H9 (cell line): ENCODE data around the gene FMN1. TPM values are rescaled to one million over a fixed set of nuclear protein-coding genes. Genes with fewer than 3 reads are reported as not detected.

Experiments used
- DNase-seq: peaks from one replicate; pipeline ENCODE4 v3.0.0-alpha.2; 2017
- H2AFZ ChIP-seq: one replicate; pipeline ENCODE4 v1.6.1; 2013; ENCODE audit warnings: mild to moderate bottlenecking, low read length, control low read depth, moderate library complexity
- H2AK5ac ChIP-seq: 2 replicates; pipeline ENCODE4 v1.6.1; 2013; ENCODE audit warnings: low read length, control low read depth, mixed read lengths; ENCODE audit not compliant: insufficient read length
- H2BK120ac ChIP-seq: one replicate; pipeline ENCODE4 v1.6.1; 2013; ENCODE audit warnings: low read depth, mild to moderate bottlenecking, low read length, control low read depth, inconsistent platforms; ENCODE audit not compliant: poor library complexity, severe bottlenecking
- H2BK12ac ChIP-seq: 2 replicates; pipeline ENCODE4 v1.6.1; 2013; ENCODE audit warnings: low read length, control low read depth, mixed read lengths, low read depth; ENCODE audit not compliant: insufficient read length
- H2BK15ac ChIP-seq: 2 replicates; pipeline ENCODE4 v1.6.1; 2013; ENCODE audit warnings: low read depth, low read length, control low read depth
- H2BK20ac ChIP-seq: one replicate; pipeline ENCODE4 v1.6.1; 2013; ENCODE audit warnings: low read depth, mild to moderate bottlenecking, low read length, control low read depth, inconsistent platforms; ENCODE audit not compliant: poor library complexity, severe bottlenecking
- H2BK5ac ChIP-seq: 2 replicates; pipeline ENCODE4 v1.6.1; 2013; ENCODE audit warnings: low read length, control low read depth, mixed read lengths; ENCODE audit not compliant: insufficient read length
- H3K14ac ChIP-seq: 2 replicates; pipeline ENCODE4 v1.6.1; 2013; ENCODE audit warnings: low read length, control low read depth; ENCODE audit not compliant: insufficient read depth
- H3K18ac ChIP-seq: 2 replicates; pipeline ENCODE4 v1.6.1; 2013; ENCODE audit warnings: low read depth, mild to moderate bottlenecking, mixed read lengths, low read length, control low read depth; ENCODE audit not compliant: insufficient read length
- H3K23ac ChIP-seq: 2 replicates; pipeline ENCODE4 v1.6.1; 2013; ENCODE audit warnings: low read length, control low read depth, mixed read lengths, low read depth; ENCODE audit not compliant: insufficient read length
- H3K23me2 ChIP-seq: 2 replicates; pipeline ENCODE4 v1.6.1; 2013; ENCODE audit warnings: low read depth, mild to moderate bottlenecking, mixed read lengths, low read length, control low read depth; ENCODE audit not compliant: insufficient read length, poor library complexity, severe bottlenecking
- H3K27ac ChIP-seq: 2 replicates; pipeline ENCODE4 v1.5.1; 2013; ENCODE audit warnings: low read length, control low read depth, mixed read lengths, low read depth; ENCODE audit not compliant: insufficient read length
- H3K27me3 ChIP-seq: 2 replicates; pipeline ENCODE4 v1.6.1; 2013; ENCODE audit warnings: low read length, control low read depth, inconsistent platforms; ENCODE audit not compliant: insufficient read depth
- H3K4ac ChIP-seq: 2 replicates; pipeline ENCODE4 v1.6.1; 2013; ENCODE audit warnings: low read depth, mild to moderate bottlenecking, control low read depth, inconsistent platforms, low read length, moderate library complexity
- H3K4me1 ChIP-seq: 2 replicates; pipeline ENCODE4 v1.6.1; 2013; ENCODE audit warnings: low read length, control low read depth, inconsistent platforms; ENCODE audit not compliant: insufficient read depth
- H3K4me2 ChIP-seq: 2 replicates; pipeline ENCODE4 v1.6.1; 2013; ENCODE audit warnings: low read length, control low read depth, mixed read lengths; ENCODE audit not compliant: insufficient read length, insufficient read depth
- H3K56ac ChIP-seq: 2 replicates; pipeline ENCODE4 v1.6.1; 2013; ENCODE audit warnings: low read depth, mild to moderate bottlenecking, mixed read lengths, low read length, control low read depth; ENCODE audit not compliant: insufficient read length
- H3K79me1 ChIP-seq: 2 replicates; pipeline ENCODE4 v1.6.1; 2013; ENCODE audit warnings: low read depth, mild to moderate bottlenecking, moderate library complexity, low read length, control low read depth, inconsistent platforms; ENCODE audit not compliant: insufficient read depth, poor library complexity, severe bottlenecking
- H3K79me2 ChIP-seq: 2 replicates; pipeline ENCODE4 v1.6.1; 2013; ENCODE audit warnings: low read length, control low read depth, inconsistent platforms; ENCODE audit not compliant: insufficient read depth
- H3K9ac ChIP-seq: 2 replicates; pipeline ENCODE4 v1.6.1; 2013; ENCODE audit warnings: low read length, control low read depth, mixed read lengths; ENCODE audit not compliant: insufficient read length; ENCODE audit errors: extremely low read depth
- H3K9me3 ChIP-seq: one replicate; pipeline ENCODE4 v1.6.1; 2013; ENCODE audit warnings: low read depth, low read length, inconsistent platforms; ENCODE audit not compliant: control insufficient read depth
- H3T11ph ChIP-seq: one replicate; pipeline ENCODE4 v1.6.1; 2013; ENCODE audit warnings: mild to moderate bottlenecking, low read length, control low read depth, inconsistent platforms
- H4K20me1 ChIP-seq: one replicate; pipeline ENCODE4 v1.6.1; 2013; ENCODE audit not compliant: control insufficient read depth, insufficient read length, insufficient read depth
- H4K5ac ChIP-seq: 2 replicates; pipeline ENCODE4 v1.6.1; 2013; ENCODE audit warnings: low read depth, mild to moderate bottlenecking, mixed read lengths, low read length, control low read depth; ENCODE audit not compliant: insufficient read length
- H4K8ac ChIP-seq: replicated peaks from 2 replicates; pipeline ENCODE4 v1.6.1; 2013; ENCODE audit warnings: low read length, control low read depth, mixed read lengths, low read depth; ENCODE audit not compliant: insufficient read length
- H4K91ac ChIP-seq: 2 replicates; pipeline ENCODE4 v1.6.1; 2013; ENCODE audit warnings: low read depth, mild to moderate bottlenecking, moderate library complexity, mixed read lengths, low read length, control low read depth; ENCODE audit not compliant: insufficient read length
- H3K27ac Mint-ChIP-seq, 3 experiments: 2 replicates in 2 of 3; 3 replicates in 1 of 3; pipeline ENCODE4 v1.8.0; 2020 to 2021; ENCODE audit warnings: mixed read lengths in 3 of 3, mild to moderate bottlenecking in 1 of 3, moderate library complexity in 1 of 3
- H3K27me3 Mint-ChIP-seq: 2 replicates; pipeline ENCODE4 v1.8.0; 2021; ENCODE audit warnings: low read depth, mild to moderate bottlenecking, moderate library complexity, mixed read lengths
- H3K36me3 Mint-ChIP-seq, 3 experiments: 2 replicates in 2 of 3; 3 replicates in 1 of 3; pipeline ENCODE4 v1.8.0; 2020 to 2021; ENCODE audit warnings: low read depth in 3 of 3, mixed read lengths in 3 of 3; ENCODE audit not compliant: insufficient read depth in 1 of 3
- H3K4me1 Mint-ChIP-seq, 2 experiments: 2 replicates each; pipeline ENCODE4 v1.8.0; 2020; ENCODE audit warnings: mixed read lengths in 2 of 2
- H3K4me3 Mint-ChIP-seq, 2 experiments: 2 replicates in 1 of 2; 3 replicates in 1 of 2; pipeline ENCODE4 v1.8.0; 2020 to 2021; ENCODE audit warnings: mild to moderate bottlenecking in 2 of 2, mixed read lengths in 2 of 2, moderate library complexity in 1 of 2
- H3K9me3 Mint-ChIP-seq, 2 experiments: 2 replicates in 1 of 2; 3 replicates in 1 of 2; pipeline ENCODE4 v1.8.0; 2020; ENCODE audit warnings: mild to moderate bottlenecking in 2 of 2, mixed read lengths in 2 of 2, moderate library complexity in 1 of 2
- CTCF ChIP-seq: fragments of 200-600 bp; sonication (generic); conservative IDR thresholded peaks from 3 replicates; pipeline ENCODE4 v1.8.0; 2021; ENCODE audit warnings: antibody characterized with exemption, mild to moderate bottlenecking
- WGBS: extraction: QIAGEN DNeasy Blood & Tissue Kit; methylation state at CpG from one replicate; pipeline ENCODE4 v1.1.7; 2013; ENCODE audit warnings: missing lambda C conversion rate, low lambda C conversion rate, mixed read lengths; ENCODE audit not compliant: insufficient read length; ENCODE audit errors: extremely low coverage; 5-methylcytosine and 5-hydroxymethylcytosine counted together
- total RNA-seq: library from RNA; stranded (reverse); gene quantifications from 2 replicates; pipeline ENCODE4 v1.2.1, GENCODE V29; 2021

The FMN1 gene
- total RNA-seq, 1 experiment from 2014 or later: 1.9 TPM

- H3K18ac ChIP-seq: no peak overlapping the region
- H2BK120ac ChIP-seq: no peak overlapping the region
- H3K79me1 ChIP-seq: no peaks in the 10 kb centered on the region
- H3K9ac ChIP-seq: no peak overlapping the region
- H3K27ac ChIP-seq: no peak overlapping the region
- H3T11ph ChIP-seq: no peak overlapping the region
- Mint-ChIP-seq H3K4me3 (no peak overlapping the region), H3K9me3 (no peaks in the 10 kb centered on the region), H3K4me1 (no peaks in the 10 kb centered on the region), H3K36me3 (no peaks in the 10 kb centered on the region), H3K27me3 (no peaks in the 10 kb centered on the region), H3K27ac (no peak overlapping the region)
- no CpG with 5 or more reads among the region's 2 CpGs for whole genome bisulfite sequencing
- H2BK5ac ChIP-seq: no peak overlapping the region
- H4K20me1 ChIP-seq: no peaks in the 10 kb centered on the region
- H3K23me2 ChIP-seq: no peaks in the 10 kb centered on the region
- no peaks in the 10 kb centered on the region for H3K27me3 ChIP-seq
- no peak for DNase-seq
- H2BK15ac ChIP-seq: no peak overlapping the region
- H2AK5ac ChIP-seq: no peak overlapping the region
- no peak overlapping the region for H3K4ac ChIP-seq
- no peak overlapping the region for H4K8ac ChIP-seq
- H3K9me3 ChIP-seq: no peaks in the 10 kb centered on the region
- H2AFZ ChIP-seq: no peak overlapping the region
- H2BK12ac ChIP-seq: no peak overlapping the region
- H2BK20ac ChIP-seq: no peak overlapping the region
- no peak overlapping the region for H3K23ac ChIP-seq
- H4K91ac ChIP-seq: no peak overlapping the region
- no peak overlapping the region for H3K56ac ChIP-seq
- no peak for TF ChIP-seq CTCF
- no peak overlapping the region for H4K5ac ChIP-seq
- H3K4me2 ChIP-seq: no peak overlapping the region
- H3K14ac ChIP-seq: no peak overlapping the region
- H3K79me2 ChIP-seq: no peaks in the 10 kb centered on the region
- no peaks in the 10 kb centered on the region for H3K4me1 ChIP-seq
Measured at GRCh38 chr15:33093222-33093621, 101.3 kb downstream of the FMN1 start.
